GM21381 (cell line): ENCODE results near the gene TRAPPC8.
"Not testable (repeated sequence)": the region's sequence is repeated elsewhere in the genome, so short reads cannot be mapped to it uniquely, and the experiment has no call there.

ENCODE experiments used
- ATAC-seq: cut with Tn5 transposase; IDR thresholded peaks from one replicate; pipeline ENCODE4 v1.9.1; 2021; ENCODE audit warnings: mild to moderate bottlenecking, moderate library complexity; ENCODE audit not compliant: unreplicated experiment

TRAPPC8 gene

GRCh38 chr18:31860488-31860887 lies 82.4 kb downstream of the TRAPPC8 start:
- ATAC-seq: no peak

DNA sequence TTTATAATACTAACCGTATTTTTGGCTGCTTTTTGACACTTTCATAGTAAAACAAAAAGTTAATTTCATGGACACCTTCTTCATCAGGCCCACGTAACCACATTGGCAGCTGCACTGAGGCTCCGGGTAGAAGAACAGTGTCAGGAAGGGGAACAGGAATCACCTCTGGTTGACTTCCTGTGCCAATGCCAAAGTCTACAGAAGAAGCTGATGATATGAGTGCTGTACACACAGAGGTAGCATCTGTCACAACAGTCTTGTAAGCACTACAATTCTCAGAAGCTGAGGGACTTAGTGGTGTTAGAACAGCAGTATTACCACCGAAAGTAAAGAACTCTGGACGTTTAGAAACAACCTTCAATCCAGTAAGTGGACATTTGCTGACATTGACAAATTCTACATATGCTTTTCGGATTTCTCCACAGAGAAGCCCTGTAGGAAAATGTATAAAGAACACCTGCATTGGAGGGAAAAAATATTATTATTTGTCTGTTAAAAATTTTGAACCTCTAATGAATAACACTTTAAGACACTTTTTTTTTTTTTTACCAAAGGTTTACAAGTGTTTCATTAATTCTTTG lies 85.3 kb downstream of the TRAPPC8 start:
- ATAC-seq: no peak

GRCh38 chr18:31850844-31851243 lies 92.1 kb downstream of the TRAPPC8 start:
- ATAC-seq: no peak

GRCh38 chr18:31840499-31840898 lies 102.4 kb downstream of the TRAPPC8 start:
- no peak for ATAC-seq

GRCh38 chr18:31837879-31838278 lies 105.0 kb downstream of the TRAPPC8 start:
- ATAC-seq: no peak

- no peak for ATAC-seq
These were observed 107.3 kb downstream of the TRAPPC8 start for GRCh38 chr18:31835528-31836133.

DNA sequence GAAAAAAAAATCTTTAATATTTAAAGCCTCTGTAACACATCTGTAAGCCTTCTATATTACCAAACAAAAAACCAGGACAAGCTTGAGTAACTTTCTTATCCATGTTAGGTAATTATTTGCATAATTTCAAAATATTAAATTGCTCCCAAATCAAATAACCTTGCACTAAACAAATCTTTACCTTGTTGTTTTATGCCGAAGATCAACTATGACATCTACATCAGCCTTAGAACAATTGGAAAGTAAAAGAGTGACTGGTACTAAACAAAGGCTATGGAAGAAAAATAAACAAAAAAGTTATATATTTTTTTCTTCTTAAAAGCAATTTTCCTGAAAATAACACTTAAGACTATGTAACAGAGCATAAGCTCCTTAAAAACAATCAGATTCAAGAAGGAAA lies 111.0 kb downstream of the TRAPPC8 start:
- no peak for ATAC-seq

- ATAC-seq: no peak
These were observed 112.2 kb downstream of the TRAPPC8 start for GRCh38 chr18:31830686-31831085.

GRCh38 chr18:31828613-31829012 lies 114.3 kb downstream of the TRAPPC8 start:
- no peak for ATAC-seq

DNA sequence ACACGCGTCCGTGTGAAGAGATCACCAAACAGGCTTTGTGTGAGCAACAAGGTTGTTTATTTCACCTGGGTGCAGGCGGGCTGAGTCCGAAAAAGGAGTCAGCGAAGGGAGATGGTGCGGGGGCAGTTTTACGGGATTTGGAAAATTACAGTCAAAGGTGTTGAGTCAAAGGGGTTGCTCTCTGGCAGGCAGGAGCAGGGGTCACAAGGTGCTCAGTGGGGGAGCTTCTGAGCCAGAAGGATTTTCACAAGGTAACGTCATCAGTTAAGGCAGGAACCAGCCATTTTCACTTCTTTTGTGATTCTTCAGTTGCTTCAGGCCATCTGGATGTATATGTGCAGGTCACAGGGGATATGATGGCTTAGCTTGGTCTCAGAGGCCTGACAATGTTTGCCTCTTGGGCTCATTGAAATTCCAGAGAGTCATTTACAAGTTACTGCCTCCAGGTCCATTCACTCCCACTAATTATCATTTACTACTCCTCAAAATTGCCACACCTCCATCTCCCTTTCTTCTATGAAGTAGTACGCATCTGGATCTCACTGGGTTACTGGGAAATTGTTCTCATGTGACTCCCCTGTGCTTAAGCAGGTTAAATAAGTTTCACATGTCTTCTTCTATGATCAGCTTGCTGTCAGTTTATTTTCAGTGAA lies 116.1 kb downstream of the TRAPPC8 start:
- ATAC-seq: not testable (repeated sequence)

- ATAC-seq: no peak
These were observed 117.2 kb downstream of the TRAPPC8 start for GRCh38 chr18:31825772-31826171.

DNA sequence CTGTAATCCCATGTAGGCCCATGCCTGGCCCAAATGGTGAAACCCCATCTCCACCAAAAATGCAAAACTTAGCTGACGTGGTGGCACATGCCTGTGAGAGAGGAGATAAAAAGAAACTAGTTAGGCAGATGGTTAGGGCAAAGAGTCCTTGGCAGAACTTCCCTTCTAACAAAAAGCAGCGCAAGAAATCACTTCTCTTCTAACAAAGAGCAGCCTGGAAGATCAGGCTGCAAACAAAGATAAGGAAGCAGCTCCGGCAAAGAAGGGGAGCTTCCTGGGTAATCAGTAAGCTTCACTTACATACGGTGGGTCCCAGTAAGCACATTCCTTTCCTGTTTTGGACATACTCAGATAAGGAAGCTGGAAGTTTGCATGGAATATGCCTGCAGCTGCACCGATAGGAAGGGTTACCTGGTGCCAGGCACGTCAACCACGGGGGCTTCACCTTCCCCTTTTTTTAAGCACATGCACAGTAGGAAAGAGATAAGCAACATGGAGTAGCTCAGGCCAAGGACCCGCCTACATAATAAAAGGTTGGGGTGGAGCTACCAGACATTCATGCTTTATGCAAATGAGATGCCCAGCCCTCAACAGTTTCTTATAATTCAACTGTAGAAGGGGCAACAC lies 121.3 kb downstream of the TRAPPC8 start:
- no peak for ATAC-seq

GRCh38 chr18:31819925-31820229 lies 123.1 kb downstream of the TRAPPC8 start:
- ATAC-seq: no peak

DNA sequence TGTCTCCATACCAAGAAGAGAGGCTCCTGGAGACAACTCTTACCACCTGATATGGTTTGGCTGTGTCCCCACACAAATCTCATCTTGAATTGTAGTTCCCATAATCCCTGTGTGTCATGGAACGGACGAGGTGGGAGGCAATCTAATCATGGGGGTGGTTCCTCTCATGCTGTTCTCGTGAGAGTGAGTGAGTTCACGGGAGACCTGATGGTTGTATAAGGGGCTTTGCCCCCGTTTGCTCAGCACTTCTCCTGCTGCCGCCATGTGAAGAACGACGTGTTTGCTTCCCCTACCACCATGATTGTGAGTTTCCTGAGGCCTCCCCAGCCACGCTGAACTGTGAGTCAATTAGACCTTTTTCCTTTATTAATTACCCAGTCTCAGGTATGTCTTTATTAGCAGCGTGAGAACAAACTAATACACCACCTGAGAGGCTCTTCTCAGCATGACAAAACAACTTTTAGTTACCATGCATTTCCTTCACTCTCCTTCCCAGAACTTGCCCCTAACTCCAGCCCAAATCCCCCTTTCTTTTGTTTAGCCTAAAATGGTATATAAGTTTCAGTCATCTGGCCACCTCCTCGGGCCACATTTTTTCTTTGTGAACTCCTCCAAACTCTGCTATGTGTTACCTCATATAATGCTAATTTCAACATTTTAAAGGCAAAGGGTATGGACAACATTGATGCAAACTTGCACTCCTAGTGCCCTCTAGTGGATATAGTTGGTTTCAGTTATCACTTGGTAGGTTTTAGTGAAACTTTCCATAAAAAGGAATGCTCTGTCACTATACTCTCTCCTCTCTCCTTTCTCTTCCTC lies 123.6 kb downstream of the TRAPPC8 start:
- ATAC-seq: peak; percentile 70

DNA sequence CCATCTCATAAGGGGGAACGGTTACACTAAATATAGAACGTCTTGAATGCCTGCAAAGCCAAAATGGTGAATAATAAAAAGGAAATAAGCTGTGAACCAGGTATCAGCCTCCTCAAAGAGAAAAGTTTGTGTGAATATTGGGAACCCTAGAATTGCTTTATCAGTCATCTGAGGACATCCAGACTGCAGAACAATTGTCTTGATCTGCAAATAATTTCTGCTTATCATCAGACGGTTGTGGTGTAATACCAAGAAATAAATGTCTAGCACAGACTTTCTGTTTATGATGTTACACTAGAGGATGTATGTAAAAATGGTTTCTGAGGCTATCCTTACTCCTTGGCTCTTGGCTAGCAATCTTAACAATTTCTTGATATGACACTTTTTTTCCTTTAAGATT lies 128.8 kb downstream of the TRAPPC8 start:
- no peak for ATAC-seq

- ATAC-seq: not testable (repeated sequence)
These were observed 132.4 kb downstream of the TRAPPC8 start for GRCh38 chr18:31810336-31811130.

DNA sequence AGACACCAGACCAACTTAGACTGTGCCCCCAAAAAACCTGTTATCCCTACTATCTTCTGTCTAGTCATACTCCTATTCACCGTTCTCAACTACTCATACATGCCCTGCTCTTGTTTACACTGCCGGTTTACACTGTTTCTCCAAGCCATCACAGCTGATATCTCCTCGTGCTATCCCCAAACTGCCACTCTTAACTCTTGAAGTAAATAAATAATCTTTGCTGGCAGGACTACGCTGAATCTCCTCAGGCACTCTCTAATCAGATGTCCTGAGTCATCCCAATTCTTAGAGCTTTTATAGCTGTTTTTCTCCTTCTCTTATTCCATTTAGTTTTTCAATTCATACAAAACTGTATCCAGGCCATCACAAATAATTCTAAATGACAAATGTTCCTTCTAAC lies 133.9 kb downstream of the TRAPPC8 start:
- not testable (repeated sequence) for ATAC-seq

- no peak for ATAC-seq
These were observed 141.8 kb downstream of the TRAPPC8 start for GRCh38 chr18:31801078-31801477.

GRCh38 chr18:31799257-31799656 lies 143.7 kb downstream of the TRAPPC8 start:
- ATAC-seq: not testable (repeated sequence)

GRCh38 chr18:31798399-31798798 lies 144.5 kb downstream of the TRAPPC8 start:
- ATAC-seq: no peak
